ENCODE results near the gene PNKD.
A peak's percentile ranks its signal among the peaks of the same experiment; 100 is the strongest.
"Not testable (repeated sequence)": the region's sequence is repeated elsewhere in the genome, so short reads cannot be mapped to it uniquely, and the experiment has no call there.

PNKD gene

DNA sequence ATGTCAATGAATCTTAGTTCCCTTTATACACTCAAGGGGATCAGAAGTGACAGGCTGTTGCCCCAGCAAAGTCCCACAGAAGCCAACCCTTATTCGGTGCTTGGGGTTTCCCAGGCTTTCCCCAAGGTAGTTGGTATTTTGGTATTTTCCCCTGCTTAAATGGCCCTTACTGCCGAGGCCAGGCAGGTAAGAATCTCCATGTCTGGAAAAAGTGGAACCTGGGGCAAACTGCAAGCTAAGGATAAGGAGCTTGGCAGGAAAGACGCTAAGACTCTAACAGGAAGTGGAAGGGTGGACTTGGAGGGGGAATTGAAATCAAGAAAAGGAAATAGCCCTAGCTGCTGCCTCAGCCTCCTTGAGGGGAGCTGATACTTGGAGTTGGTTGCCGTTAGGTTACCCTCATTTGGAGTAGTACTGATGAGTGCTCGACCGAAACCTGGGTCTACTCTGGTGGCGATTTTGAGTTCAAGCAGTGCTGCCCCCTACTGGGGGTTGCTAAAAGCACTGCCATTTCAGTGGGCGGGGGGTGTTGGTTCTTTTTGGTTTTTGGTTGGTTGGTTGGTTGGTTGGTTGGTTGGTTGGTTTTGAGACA, 12.8 kb upstream of the PNKD start:
- peak; percentile 71 for DNase-seq

DNA sequence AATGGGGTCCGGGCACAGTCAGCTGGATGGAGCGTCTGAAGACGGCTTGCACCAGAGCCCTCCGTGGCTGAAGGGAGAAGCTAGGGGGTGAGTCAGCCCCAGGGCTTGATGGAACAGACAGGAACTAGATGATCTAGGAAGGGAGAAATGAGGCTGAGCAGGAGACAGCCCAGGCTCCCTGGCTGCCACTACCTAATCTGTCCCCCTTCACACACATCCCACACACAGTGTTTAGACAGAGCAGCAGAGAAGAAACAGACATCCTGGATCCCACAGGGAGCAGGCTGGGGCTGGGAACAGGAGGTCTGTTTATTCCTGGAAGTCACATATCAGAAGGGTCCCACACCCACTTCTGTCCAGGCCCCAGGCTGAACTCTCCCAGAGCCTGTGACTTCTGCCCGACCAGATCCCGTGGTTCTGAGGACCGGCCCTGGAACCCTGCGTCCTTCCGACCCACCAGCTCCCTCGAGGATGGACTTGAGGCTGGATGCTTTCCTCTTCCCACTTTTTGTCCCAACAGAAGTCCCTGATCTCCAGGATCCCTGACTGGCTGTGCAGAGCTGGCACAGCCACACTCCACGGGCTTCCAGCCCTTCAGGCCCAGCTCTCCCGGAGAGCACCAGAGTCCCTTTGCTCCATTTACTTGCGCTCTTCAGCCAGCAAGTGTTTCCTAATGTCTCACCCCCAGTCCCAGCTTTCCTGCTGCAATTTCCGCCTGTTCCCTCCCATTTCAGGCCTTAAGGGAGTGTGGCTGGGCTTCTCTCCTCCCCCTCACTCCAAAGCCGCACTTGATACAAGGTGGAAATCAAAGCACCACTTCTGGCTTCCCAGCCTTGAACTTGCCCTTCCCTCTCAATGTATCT, 11.0 kb upstream of the PNKD start:
- DNase-seq = no peak

DNA sequence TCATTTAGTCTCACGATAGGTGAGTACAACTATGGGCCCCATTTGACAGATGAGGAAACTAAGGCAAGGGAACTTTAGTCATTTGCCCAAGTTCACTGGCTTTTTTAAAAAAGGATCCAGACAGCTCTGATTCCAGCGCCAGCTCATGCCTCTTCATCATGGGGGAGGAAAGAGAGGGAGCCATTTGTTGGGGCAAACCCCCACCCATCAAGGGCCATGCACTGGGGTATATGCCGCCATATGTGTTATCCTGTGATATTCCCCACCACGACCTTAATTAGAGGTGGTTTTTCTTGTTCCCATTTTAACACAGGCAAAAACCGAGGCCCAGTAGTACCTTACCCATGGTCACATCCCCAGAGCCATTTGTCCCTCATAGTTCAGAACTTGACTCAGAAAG, 10.2 kb upstream of the PNKD start:
- no peak for DNase-seq

DNA sequence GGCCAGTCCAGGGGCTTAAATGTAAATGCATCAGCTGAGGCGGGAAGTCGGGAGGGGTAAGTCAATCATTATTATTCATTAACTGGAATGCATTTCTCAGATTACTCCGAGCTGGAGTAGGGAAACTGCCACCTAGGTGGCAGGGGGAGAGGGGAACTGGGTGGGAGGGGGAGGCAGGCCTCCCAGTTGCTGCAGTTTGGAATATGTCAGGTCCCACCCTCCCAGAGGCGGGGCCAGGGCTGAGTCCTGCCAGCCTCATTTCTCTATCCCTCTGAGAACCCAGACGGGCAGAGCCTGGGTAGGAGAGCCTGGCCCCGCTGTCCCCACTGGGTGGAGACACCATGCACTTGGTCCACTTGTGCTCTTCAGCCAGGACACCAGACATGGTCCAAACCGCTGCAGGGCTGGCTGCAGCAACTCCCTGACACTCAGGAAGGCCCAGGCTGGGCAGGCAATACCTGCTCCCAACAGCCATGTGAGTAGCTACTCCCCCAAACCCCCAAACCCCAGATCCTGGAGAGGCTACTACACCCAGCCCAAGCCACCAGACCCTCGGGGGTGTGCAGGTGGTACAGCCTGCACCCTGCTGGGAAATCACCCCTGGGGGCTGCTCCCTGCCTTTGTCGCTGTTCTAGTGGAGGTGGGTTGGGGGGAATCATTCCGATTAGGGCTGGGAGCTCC, 9.4 kb upstream of the PNKD start, which contains the start of gene GPBAR1:
TSS of gene GPBAR1 (plus strand) at position 274 of the 681 bp plus-strand sequence. CDS start 1,710 bp downstream, outside the sequence.
- DNase-seq = no peak

DNA sequence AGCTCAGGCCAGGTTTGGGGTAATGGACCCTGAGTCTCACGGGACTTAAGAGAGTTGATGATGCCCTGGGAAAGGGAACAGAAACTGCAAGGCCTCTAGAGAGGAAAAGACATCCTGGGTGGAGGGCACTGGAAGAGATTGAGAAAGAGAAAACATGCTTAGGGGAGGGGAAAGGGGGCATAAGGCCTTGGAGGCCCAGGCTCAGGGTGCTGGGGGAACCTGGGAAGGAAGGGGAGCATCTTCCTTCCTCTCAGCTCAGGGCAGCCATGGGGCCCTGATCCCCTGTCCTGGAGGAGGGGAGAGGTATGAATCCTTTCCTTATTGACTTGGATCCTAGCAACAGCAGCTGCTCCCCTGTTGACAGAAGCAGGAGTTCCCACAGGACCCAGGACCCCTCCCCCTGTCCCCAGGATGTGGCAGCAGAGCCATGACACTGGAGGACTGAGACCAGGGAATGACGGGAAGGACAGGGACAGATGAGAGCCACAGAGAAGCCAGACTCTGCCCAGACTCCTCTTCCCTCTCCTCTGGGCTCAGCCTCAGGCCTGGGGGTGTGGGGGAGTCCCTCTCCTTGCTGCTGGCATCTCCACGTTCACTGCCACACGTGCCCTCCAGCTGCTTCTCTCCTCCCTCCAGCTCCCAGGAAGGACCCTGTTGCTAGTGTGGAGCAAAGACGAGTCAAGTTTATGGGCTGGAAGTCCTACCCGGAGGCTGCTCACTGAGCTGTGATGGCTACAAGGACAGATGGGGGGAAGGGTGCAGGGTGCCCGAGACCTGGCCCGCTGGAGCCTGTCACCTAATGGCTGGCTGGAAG, 8.7 kb upstream of the PNKD start:
- DNase-seq = no peak

DNA sequence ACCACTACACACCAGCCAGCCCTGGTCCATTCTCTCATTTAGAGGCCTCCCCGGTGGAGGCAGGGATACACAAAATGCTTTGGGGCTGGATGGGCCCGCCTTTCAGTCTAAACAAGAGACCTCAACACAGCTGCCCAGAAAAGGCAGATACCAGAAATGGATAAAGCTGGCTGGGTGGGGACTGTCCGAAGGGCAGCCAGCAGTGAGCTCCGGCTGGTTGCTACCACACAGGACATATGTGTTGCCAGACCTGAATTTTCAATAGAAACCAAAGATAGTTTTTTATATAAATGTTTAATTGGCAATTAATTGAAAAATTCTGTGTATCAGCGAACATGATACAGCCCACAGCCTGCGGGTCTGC, 8.1 kb upstream of the PNKD start:
- no peak for DNase-seq

DNA sequence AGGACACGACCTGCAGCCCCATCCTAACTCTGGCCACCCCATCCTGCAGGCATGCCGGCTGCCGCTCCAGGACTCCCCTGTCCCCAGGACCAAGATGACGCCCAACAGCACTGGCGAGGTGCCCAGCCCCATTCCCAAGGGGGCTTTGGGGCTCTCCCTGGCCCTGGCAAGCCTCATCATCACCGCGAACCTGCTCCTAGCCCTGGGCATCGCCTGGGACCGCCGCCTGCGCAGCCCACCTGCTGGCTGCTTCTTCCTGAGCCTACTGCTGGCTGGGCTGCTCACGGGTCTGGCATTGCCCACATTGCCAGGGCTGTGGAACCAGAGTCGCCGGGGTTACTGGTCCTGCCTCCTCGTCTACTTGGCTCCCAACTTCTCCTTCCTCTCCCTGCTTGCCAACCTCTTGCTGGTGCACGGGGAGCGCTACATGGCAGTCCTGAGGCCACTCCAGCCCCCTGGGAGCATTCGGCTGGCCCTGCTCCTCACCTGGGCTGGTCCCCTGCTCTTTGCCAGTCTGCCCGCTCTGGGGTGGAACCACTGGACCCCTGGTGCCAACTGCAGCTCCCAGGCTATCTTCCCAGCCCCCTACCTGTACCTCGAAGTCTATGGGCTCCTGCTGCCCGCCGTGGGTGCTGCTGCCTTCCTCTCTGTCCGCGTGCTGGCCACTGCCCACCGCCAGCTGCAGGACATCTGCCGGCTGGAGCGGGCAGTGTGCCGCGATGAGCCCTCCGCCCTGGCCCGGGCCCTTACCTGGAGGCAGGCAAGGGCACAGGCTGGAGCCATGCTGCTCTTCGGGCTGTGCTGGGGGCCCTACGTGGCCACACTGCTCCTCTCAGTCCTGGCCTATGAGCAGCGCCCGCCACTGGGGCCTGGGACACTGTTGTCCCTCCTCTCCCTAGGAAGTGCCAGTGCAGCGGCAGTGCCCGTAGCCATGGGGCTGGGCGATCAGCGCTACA, 7.4 kb upstream of the PNKD start:
- DNase-seq = no peak

DNA sequence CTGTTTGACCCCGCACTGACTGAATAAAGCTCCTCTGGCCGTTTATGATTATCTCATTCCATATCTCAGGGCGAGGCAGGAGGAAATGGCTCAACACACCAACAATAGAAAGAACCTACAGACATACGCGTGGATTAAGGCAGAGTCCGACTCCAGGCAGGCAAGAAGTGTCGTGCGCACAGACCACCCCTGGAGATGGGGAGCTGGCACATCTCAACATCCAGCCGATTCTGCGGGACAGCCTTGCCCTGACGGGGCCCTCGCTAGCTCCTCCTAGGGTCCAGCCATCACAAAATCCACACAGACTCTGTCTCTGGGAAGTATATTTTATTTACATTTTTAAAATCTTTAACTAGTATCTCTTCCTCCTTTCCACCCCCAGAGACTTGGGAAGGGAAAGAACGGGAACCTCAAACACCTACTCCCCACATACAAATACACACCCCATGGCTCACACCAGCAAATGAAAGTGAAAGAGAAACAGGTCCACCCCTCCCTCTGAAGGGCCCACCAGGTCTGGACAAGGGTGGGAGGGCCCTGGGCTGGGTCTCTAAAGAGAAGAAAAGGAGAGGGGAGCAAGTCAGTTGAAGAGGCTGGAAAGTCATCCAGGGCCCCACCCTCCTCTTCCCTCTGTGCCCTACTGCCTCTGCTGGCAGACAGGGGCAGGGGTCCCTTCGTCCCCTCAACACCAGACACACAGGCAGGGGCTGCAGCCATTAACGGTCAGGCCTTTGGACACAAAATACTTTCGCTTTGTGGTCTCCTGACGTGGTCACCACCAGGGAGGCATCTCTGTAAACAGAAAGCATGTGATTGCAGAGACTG, 6.3 kb upstream of the PNKD start:
- DNase-seq = no peak

DNA sequence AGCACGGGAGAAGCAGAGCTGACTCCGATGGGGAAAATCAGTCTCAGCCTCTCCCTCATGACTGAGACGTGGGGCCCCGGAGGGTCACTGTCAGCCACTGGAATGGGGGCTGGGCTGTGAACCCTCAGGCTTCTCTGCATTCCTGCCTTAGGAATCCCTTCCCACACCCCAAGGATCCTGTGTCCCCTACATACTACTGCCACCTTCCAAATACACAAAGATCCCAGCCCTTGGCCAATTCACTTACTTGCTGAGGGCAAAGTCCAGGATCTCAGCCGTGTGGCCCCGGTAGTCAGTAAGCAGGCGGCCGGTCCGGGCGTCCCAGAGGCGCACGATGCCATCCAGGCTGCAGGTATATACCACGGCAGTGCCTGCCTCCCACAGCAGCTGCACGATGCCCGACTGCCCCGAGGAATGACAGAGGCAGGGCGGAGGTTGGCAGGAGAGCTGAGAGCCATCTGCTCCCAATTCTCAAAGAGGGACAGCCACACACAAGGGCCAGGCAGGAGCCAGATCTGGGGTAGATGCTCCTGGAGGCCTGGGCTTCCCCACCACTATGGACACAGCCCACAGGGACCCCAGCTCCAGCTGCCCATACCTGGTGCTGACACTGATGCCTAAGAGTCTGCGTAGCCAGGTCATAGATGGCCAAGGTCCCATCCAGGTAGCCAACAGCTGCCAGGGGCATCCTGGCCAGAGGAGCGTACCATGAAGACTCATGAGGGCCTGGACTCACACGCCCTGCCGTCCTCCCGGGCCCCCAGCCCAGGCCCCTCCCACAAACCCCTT, 5.4 kb upstream of the PNKD start:
- DNase-seq = no peak

DNA sequence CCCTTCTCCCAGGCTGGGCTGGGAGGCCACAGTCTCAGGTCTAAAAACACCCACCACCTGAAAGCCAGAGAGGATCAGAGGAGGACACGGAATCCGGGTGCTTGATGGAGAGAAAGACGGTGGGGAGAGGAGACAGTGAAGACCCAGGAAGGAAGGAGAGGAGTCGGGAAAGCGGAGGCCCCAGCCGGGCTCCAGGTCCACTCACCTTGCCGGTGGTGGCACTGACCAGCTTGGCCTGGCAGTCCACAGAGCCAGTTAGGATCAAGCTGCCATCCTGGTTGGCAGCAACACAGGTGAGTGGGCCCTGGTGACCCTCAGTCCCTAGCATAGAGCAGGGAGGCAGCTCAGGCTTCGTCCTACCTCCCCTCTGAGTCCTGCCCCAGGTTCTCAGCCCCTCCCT, 4.7 kb upstream of the PNKD start:
- DNase-seq = no peak

DNA sequence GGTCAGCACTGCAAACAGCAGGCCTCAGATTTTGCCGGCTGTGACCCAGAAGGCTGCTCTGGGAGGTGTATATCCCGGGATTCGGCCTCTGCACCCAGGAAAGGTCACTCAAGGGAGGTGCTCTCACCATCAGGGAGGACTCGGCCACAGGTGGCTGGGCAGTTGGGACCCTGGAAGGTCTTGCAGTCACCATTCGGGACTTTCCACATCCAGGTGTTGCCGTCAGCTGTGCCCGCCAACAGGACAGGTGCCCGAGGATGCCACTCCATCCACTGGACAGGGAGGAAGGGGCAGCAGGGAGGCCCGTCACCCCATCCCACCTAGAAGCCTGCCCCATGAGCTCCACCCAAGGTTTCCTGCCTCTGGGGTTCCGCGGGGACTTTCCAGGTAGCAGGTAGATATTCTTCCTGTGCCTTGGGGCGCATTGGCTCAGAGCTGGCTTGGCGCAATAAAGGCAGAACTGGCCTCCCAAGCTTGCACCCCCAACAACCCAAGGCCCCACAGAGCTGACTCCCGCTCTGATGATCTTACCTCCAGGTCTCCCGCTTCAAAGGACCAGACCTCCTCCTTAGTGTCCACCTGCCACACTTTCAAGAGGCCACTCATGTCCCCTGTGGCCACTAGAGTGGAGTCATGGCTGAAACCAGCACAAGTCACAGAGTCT, 3.9 kb upstream of the PNKD start:
- DNase-seq = no peak

DNA sequence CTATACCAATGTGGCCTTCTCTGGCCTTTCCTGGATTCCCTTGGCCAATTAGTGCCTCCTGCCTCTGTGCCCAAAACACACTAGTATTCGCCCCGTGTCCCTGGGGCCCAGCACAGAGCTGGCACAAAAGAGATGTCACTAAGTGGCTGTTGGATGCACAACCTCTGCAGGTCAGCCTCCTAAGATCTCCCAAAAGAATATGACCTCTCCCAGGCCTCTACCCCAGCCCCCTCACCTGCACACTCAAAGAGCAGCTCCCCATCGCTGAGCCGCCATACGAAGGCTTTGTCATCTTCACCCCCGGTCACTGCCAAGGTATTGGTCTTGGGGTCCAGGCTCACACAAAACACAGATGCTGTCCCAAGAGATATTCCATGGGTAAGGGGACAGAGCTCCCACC, 3.1 kb upstream of the PNKD start:
- no peak for DNase-seq

DNA sequence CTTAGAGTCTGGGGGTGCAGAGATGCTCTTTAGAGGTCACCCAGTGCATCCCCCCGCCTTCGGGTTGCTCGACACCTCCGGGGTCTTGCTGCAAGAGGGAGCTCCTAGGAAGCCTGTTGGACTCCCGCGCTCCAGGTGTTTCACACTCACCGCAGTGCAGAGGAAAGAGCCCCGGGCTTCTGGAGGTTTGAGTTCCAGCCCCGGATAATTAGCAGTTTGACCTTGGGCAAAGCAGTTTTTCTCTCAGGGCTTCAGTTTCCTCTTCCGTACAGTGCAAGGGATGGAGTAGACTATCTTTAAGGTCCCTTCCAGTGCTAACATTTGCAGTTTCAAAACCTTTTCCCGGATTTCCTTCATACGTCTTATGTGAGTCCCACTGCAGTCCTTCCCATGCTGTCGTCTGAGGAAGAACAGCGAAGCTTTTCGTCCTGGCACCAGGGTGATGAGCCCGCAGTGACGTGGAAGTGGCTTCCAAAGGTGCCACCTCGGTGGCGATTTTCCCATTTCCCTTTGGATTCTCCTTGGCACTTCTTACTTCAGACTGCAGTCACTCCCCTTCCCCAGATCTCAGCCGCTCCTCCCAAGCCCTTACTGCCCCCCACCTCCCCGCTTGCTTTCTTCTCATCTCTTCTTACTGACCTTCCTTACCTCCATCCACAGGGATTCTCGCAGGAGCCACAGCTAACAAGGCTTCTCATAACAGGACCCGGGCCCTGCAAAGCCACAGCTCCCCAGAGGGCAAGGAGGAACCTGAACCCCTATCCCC, 585 bp downstream of the PNKD start:
- no peak for DNase-seq

DNA sequence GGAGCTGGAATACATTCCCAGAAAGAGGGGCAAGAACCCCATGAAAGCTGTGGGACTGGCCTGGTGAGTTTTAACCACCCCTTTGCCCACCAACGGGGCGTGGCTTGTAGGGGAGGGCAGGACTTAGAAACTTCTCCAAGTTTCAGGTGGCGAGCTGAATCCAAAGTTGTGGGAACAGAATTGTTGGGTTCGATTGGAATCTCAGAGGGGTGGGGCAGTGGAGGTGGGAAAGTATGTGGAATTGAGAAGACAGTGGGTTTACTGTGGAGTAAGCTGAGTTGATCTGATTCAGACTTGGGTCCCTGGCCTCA, 1.1 kb downstream of the PNKD start:
- DNase-seq = no peak

DNA sequence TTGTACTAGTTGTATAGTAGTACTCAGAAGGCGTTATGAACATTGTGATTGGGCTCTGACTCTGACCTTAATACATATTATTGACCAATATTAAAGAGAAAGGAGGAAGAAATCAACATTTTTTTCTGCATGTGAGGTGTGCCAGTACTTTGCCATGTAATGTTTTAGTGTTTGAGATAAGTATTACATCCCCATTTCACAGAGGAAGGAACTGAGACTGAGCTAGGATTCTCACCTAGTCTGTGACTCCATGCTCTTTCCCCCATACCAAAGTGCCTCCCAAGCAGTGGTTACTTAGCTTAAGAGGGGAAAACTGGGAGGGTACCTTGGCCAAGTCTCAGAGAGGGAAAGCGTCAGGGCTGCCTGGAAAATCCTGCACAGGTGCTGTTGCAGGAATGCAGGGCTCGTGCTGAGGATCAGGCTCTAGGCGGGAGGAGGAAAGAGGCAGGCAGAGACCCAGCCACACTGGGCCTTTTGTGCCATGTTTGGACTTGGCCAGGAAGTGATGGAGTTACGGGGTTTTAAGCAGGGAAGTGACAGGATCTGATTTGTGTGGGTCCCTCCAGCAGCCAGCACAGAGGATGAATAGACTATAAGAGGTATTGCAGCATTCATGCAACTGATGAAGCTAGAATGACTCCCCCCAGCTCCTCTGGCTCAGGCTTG, 1.7 kb downstream of the PNKD start:
- DNase-seq = no peak

DNA sequence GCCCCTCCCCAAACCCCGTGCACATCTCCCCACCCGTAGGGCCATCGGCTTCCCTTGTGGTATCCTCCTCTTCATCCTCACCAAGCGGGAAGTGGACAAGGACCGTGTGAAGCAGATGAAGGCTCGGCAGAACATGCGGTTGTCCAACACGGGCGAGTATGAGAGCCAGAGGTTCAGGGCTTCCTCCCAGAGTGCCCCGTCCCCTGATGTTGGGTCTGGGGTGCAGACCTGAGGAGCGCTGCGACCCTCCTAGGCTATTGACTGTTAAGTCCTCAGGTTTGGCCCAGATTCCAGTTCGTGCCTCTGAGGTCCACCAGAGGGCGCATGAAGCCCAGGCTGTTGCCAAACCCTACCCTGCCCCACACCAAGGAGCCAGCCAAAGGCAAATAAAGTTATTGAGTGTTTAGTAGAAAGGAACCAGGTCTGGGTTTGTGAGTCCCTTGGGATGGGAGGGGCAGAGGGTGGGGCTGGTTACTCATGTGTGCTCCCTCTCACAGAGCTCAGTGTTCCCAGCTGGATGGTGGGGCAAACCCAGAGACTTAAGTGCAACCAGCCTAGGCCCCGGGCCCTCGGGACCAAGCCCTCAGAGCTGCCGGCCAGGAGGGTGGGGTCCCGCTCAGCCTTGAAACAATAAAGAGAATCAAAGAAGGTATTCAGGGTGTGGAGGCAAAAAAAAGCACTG, 2.4 kb downstream of the PNKD start:
- peak; percentile 80 for DNase-seq

DNA sequence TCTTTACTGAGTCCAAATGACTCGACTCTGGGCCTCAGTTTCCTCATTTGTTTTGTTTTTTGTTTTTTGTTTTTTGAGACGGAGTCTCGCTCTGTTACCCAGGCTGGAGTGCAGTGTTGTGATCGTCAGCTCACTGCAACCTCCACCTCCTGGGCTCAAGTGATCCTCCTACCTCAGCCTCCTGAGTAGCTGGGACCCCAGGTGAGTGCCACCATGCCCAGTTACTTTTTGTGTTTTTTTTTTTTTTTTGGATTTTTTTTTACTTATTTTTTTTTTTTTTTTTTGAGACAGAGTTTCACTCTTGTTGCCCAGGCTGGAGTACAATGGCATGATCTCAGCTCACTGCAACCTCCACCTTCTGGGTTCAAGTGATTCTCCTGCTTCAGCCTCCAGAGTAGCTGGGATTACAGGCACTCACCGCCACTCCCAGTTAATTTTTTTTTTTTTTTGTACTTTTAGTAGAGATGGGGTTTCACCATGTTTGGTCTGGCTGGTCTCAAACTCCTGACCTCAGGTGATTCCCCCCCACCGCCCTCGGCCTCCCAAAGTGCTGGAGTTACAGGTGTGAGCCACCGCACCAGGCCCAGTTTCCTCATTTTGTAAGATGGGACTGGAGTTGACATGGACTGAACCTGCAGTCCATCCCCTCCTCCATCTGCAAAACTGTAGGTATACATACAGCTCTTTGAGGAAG, 3.0 kb downstream of the PNKD start:
- not testable (repeated sequence) for DNase-seq
